H1 (cell line): ENCODE results near the gene SHMT2. TPM values are rescaled to one million over a fixed set of nuclear protein-coding genes. Genes with fewer than 3 reads are reported as not detected.

Source experiments
- CTCF ChIA-PET: fragments of 300-600 bp; sonication (Branson Sonifier 250); formaldehyde crosslinking; loops from one replicate; lab custom pipeline; 2021; ENCODE audit not compliant: partially characterized antibody; lab: Charles Lee
- POLR2A ChIA-PET: fragments of 300-600 bp; sonication (Branson Sonifier 250); formaldehyde crosslinking; loops from one replicate; lab custom pipeline; 2021; ENCODE audit warnings: inconsistent platforms; ENCODE audit not compliant: partially characterized antibody; lab: Charles Lee
- DNase-seq, 2 experiments: peaks; one replicate each; pipeline versions ENCODE4 v3.0.0 to v3.0.0-alpha.2; 2010 to 2022; ENCODE audit warnings: low spot score in 2 of 2, low read depth in 1 of 2, mixed read lengths in 1 of 2
- FAIRE-seq: peaks from 2 replicates; lab custom pipeline; 2011; peaks lifted over from hg19 to GRCh38; lab: Jason Lieb, UNC
- H2AFZ ChIP-seq: 2 replicates; pipeline ENCODE4 v1.8.1; 2012; ENCODE audit warnings: low read length, inconsistent platforms
- H2AK5ac ChIP-seq: 2 replicates; pipeline ENCODE4 v1.6.1; 2013; ENCODE audit warnings: low read depth, low read length
- H2BK120ac ChIP-seq: replicated peaks from 2 replicates; pipeline ENCODE3; 2013; ENCODE audit warnings: low read depth, low read length, inconsistent platforms
- H2BK12ac ChIP-seq: 2 replicates; pipeline ENCODE4 v1.6.1; 2013; ENCODE audit warnings: low read depth, low read length
- H2BK15ac ChIP-seq: 2 replicates; pipeline ENCODE4 v1.6.1; 2013; ENCODE audit warnings: low read length
- H2BK20ac ChIP-seq: 2 replicates; pipeline ENCODE4 v1.6.1; 2013; ENCODE audit warnings: low read length
- H2BK5ac ChIP-seq: 2 replicates; pipeline ENCODE4 v1.6.1; 2013; ENCODE audit warnings: low read depth, low read length
- H3K14ac ChIP-seq: 2 replicates; pipeline ENCODE4 v1.6.1; 2013; ENCODE audit warnings: inconsistent platforms; ENCODE audit not compliant: insufficient read length
- H3K18ac ChIP-seq: 2 replicates; pipeline ENCODE4 v1.6.1; 2013; ENCODE audit warnings: low read length; ENCODE audit errors: extremely low read depth
- H3K23ac ChIP-seq: 2 replicates; pipeline ENCODE4 v1.6.1; 2013; ENCODE audit warnings: inconsistent platforms; ENCODE audit not compliant: insufficient read length
- H3K23me2 ChIP-seq: 2 replicates; pipeline ENCODE4 v1.6.1; 2013; ENCODE audit warnings: low read depth, low read length
- H3K27ac ChIP-seq: 2 replicates; pipeline ENCODE4 v1.6.1; 2011; ENCODE audit warnings: low read depth, low read length, inconsistent platforms
- H3K27me3 ChIP-seq, 4 experiments: replicated peaks in 1 of 4; 1 replicate in 1 of 4; 2 replicates in 3 of 4; pipeline versions ENCODE4 v1.6.1 to v1.8.1; 2011 to 2013; ENCODE audit warnings: low read length in 3 of 4, mild to moderate bottlenecking in 3 of 4, inconsistent platforms in 2 of 4, mixed read lengths in 2 of 4, moderate library complexity in 1 of 4; ENCODE audit not compliant: control insufficient read depth in 3 of 4, insufficient read depth in 3 of 4; ENCODE audit errors: extremely low read depth in 1 of 4
- H3K36me3 ChIP-seq, 4 experiments: 2 replicates each; pipeline versions ENCODE4 v1.6.1 to v1.8.1; 2011 to 2013; ENCODE audit warnings: mild to moderate bottlenecking in 4 of 4, low read length in 3 of 4, moderate library complexity in 2 of 4, control low read depth in 1 of 4, inconsistent platforms in 1 of 4; ENCODE audit not compliant: insufficient read depth in 4 of 4, control insufficient read depth in 2 of 4
- H3K4ac ChIP-seq: replicated peaks from 2 replicates; pipeline ENCODE3; 2013; ENCODE audit warnings: low read length, low read depth, mixed read lengths, inconsistent platforms; ENCODE audit not compliant: insufficient read length
- H3K4me1 ChIP-seq, 4 experiments: replicated peaks in 1 of 4; 1 replicate in 1 of 4; 2 replicates in 3 of 4; pipeline versions ENCODE4 v1.6.1 to v1.8.1; 2011 to 2013; ENCODE audit warnings: low read length in 3 of 4, inconsistent platforms in 2 of 4, mixed read lengths in 1 of 4; ENCODE audit not compliant: insufficient read depth in 4 of 4, control insufficient read depth in 3 of 4
- H3K4me2 ChIP-seq, 2 experiments: 2 replicates each; pipeline versions ENCODE4 v1.6.1 to v1.8.1; 2011 to 2013; ENCODE audit warnings: low read depth in 2 of 2, low read length in 2 of 2, control low read depth in 1 of 2, inconsistent platforms in 1 of 2, mild to moderate bottlenecking in 1 of 2; ENCODE audit not compliant: insufficient read depth in 1 of 2
- H3K4me3 ChIP-seq, 4 experiments: fragments of 200-600, 300-600 bp in 1 of 4; sonication (generic), shearing (Covaris generic), sonication (Bioruptor Twin) in 1 of 4; 2 replicates each; pipeline versions ENCODE4 v1.5.1 to v1.8.1; 2011 to 2016; ENCODE audit warnings: low read length in 4 of 4, low read depth in 3 of 4, control low read depth in 2 of 4, inconsistent platforms in 2 of 4, mild to moderate bottlenecking in 2 of 4, mixed read lengths in 1 of 4, moderate library complexity in 1 of 4; ENCODE audit not compliant: insufficient read depth in 2 of 4; ENCODE audit errors: extremely low read depth in 1 of 4
- H3K56ac ChIP-seq: replicated peaks from 2 replicates; pipeline ENCODE3; 2013; ENCODE audit warnings: low read depth, mild to moderate bottlenecking, mixed read lengths, low read length, inconsistent platforms; ENCODE audit not compliant: insufficient read length
- H3K79me1 ChIP-seq: 2 replicates; pipeline ENCODE4 v1.6.1; 2013; ENCODE audit warnings: low read depth, low read length, control low read depth
- H3K79me2 ChIP-seq, 2 experiments: 2 replicates each; pipeline versions ENCODE4 v1.6.1 to v1.8.1; 2012 to 2013; ENCODE audit warnings: low read length in 2 of 2, mild to moderate bottlenecking in 2 of 2, inconsistent platforms in 1 of 2; ENCODE audit not compliant: insufficient read depth in 2 of 2, control insufficient read depth in 1 of 2
- H3K9ac ChIP-seq, 4 experiments: replicated peaks in 1 of 4; 1 replicate in 1 of 4; 2 replicates in 3 of 4; pipeline versions ENCODE4 v1.6.1 to v1.8.1; 2011 to 2013; ENCODE audit warnings: low read depth in 3 of 4, low read length in 3 of 4, control low read depth in 2 of 4, mild to moderate bottlenecking in 2 of 4, moderate library complexity in 2 of 4, inconsistent platforms in 1 of 4; ENCODE audit errors: extremely low read depth in 1 of 4
- H3K9me3 ChIP-seq, 2 experiments: 2 replicates each; pipeline versions ENCODE4 v1.6.1 to v1.8.1; 2012 to 2013; ENCODE audit warnings: mild to moderate bottlenecking in 2 of 2, moderate library complexity in 2 of 2, control low read depth in 1 of 2, inconsistent platforms in 1 of 2, low read depth in 1 of 2, low read length in 1 of 2, mixed read lengths in 1 of 2; ENCODE audit not compliant: insufficient read depth in 2 of 2
- H4K20me1 ChIP-seq, 2 experiments: replicated peaks in 1 of 2; 2 replicates each; pipeline versions ENCODE3 to v1.8.1; 2011 to 2013; ENCODE audit warnings: inconsistent platforms in 2 of 2, low read length in 2 of 2, mild to moderate bottlenecking in 1 of 2; ENCODE audit not compliant: insufficient read depth in 2 of 2, control insufficient read depth in 1 of 2
- H4K5ac ChIP-seq: 2 replicates; pipeline ENCODE4 v1.6.1; 2013; ENCODE audit warnings: low read length, low read depth, mixed read lengths, inconsistent platforms; ENCODE audit not compliant: insufficient read length
- H4K8ac ChIP-seq: 2 replicates; pipeline ENCODE4 v1.8.0; 2013; ENCODE audit warnings: mild to moderate bottlenecking, moderate library complexity, low read length, inconsistent platforms; ENCODE audit not compliant: insufficient read depth; ENCODE audit errors: extremely low read depth
- H4K91ac ChIP-seq: replicated peaks from 2 replicates; pipeline ENCODE3; 2013; ENCODE audit warnings: low read length, mixed read lengths, inconsistent platforms; ENCODE audit not compliant: insufficient read length
- EGR1 ChIP-seq: IDR thresholded peaks from 2 replicates; pipeline ENCODE4 v1.6.1; 2011; ENCODE audit warnings: low read depth, low read length, borderline replicate concordance
- NANOG ChIP-seq: IDR thresholded peaks from 2 replicates; pipeline ENCODE4 v1.6.1; 2011; ENCODE audit warnings: low read length, low read depth, mild to moderate bottlenecking, inconsistent platforms; ENCODE audit not compliant: insufficient read depth, poor library complexity, severe bottlenecking
- SUZ12 ChIP-seq: fragments of 200-600 bp; sonication (generic); IDR thresholded peaks from 2 replicates; pipeline ENCODE4 v1.6.1; 2012; ENCODE audit warnings: mild to moderate bottlenecking, inconsistent platforms, low read length, moderate library complexity, mixed read lengths
- YY1 ChIP-seq: IDR thresholded peaks from 2 replicates; pipeline ENCODE4 v1.6.1; 2011; ENCODE audit warnings: low read depth, mild to moderate bottlenecking, low read length
- ZNF274 ChIP-seq: IDR thresholded peaks from 2 replicates; pipeline ENCODE4 v1.7.0; 2012; ENCODE audit warnings: low read length, borderline replicate concordance; ENCODE audit errors: extremely low read depth
- WGBS, 2 experiments: shearing (Covaris generic) in 1 of 2; methylation state at CpG; one replicate each; pipeline versions ENCODE4 v1.1.6 to v1.1.7; 2013 to 2015; ENCODE audit warnings: low lambda C conversion rate in 2 of 2, mixed read lengths in 2 of 2, inconsistent platforms in 1 of 2, low coverage in 1 of 2, missing lambda C conversion rate in 1 of 2; ENCODE audit not compliant: insufficient replicate concordance in 2 of 2, insufficient coverage in 1 of 2, insufficient read length in 1 of 2; ENCODE audit errors: extremely low coverage in 1 of 2, missing lambda C conversion rate in 1 of 2; 5-methylcytosine and 5-hydroxymethylcytosine counted together
- polyA plus RNA-seq, 7 experiments: library from polyadenylated mRNA; depleted of rRNA in 3 of 7; stranded (reverse) in 5 of 7; unstranded in 2 of 7; fragments of >200 nt in 5 of 7; fragments of 200-250 nt in 2 of 7; gene quantifications; 1 replicate in 5 of 7; 2 replicates in 1 of 7; 4 replicates in 1 of 7; pipeline versions ENCODE4 v1.2.1 to v1.2.3, GENCODE V29; 2011 to 2013; ENCODE audit warnings: missing spikeins in 2 of 7, mixed read lengths in 2 of 7
- total RNA-seq: library from RNA; stranded (reverse); fragmentation: NEBNext Ultra II Directional; extraction: Animal tissue kit (Norgen Biotek cat#: 25700); gene quantifications from 2 replicates; pipeline ENCODE4 v1.2.1, GENCODE V29; 2021

The SHMT2 gene
- total and polyA plus RNA-seq, 2 of the 8 experiments (the other 6 are each of a cell fraction or from before 2014, with no cell fraction given) = 274 to 520 TPM

DNA sequence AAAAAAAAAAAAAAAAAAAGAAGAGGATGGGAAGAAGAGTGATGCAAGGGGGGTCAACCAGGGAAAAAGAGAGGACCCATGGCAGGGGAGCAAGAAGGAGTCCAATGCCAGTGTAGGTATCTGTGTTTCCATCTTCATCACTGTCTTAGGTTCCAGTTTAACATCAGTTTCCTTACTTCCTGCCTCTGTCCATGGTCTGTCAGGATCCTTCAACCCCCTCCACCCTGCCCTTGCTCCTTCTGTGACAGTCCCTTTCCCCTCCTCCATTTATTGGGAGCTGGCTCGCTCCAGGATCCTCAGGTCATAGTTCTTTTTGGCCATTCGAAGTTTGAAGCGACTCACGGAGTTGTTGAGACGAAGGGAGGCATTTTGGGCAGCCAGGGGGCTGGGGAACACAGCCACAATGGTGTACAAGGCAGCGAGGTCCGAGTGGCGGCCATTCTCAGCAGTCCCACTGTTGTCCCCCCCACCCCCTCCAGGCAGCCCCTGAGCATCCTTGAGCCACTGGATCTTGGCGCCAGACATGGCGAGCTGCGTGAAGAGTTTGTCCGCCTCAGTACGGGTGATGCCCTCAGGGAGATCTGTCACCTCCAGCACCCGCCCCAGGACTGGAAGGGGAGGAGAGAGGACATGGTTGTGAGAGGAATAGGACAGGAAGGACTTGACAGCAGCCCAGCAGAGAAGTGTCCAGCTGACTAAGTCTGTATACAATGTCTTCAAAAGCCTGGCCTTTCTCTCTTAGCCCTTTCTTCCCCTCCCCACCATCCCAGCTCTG lies 25.2 kb downstream of the SHMT2 start:
- Histone ChIP-seq H3K23me2 (no peaks in the 10 kb centered on the region), H3K14ac (no peak overlapping the region), H3K4me2 (no peak overlapping the region), H3K4ac (no peak overlapping the region), H2BK15ac (no peak overlapping the region), H4K20me1 (no peaks in the 10 kb centered on the region), H3K79me1 (no peaks in the 10 kb centered on the region), H3K18ac (no peak overlapping the region), H2BK120ac (no peak overlapping the region), H3K9me3 (no peaks in the 10 kb centered on the region), H3K9ac (no peak overlapping the region), H2AFZ (no peak overlapping the region), H2BK12ac (no peak overlapping the region), H3K4me1 (peaks cover 0 to 3% (median 2%) of the 10 kb centered on the region in 4 experiments; a peak in 5 of 7 replicates), H2AK5ac (no peak overlapping the region), H3K23ac (no peak overlapping the region), H3K4me3 (no peak overlapping the region), H3K27me3 (no peaks in the 10 kb centered on the region), H3K36me3 (peaks cover 2 to 14% (median 6%) of the 10 kb centered on the region in 4 experiments; a peak in 4 of 8 replicates), H2BK20ac (no peak overlapping the region), H4K8ac (no peak overlapping the region), H3K56ac (no peak overlapping the region), H3K27ac (no peak overlapping the region), H4K91ac (no peak overlapping the region), H2BK5ac (no peak overlapping the region), H3K79me2 (no peaks in the 10 kb centered on the region), H4K5ac (no peak overlapping the region)
- 93% methylated on average over 14 of the region's 14 CpGs; no CpG with 5 or more reads in 1 of the 2 experiments for WGBS, 2 experiments
- DNase-seq = no peak
- ChIA-PET CTCF (interaction anchor here (0.9 to 7.1 kb wide), 6 partner anchors 9 to 202 kb away, joined by 3 to 74 read pairs (median 4); no protein-coding TSS in a partner anchor), POLR2A (interaction anchor here (0.8 to 2.1 kb wide), 3 partner anchors 9 to 201 kb away, joined by 3 to 7 read pairs (median 4); partner anchors contain the start of gene INHBE)
- FAIRE-seq = no peak
- TF ChIP-seq SUZ12 (no peak), ZNF274 (no peak), NANOG (no peak), EGR1 (no peak), YY1 (no peak)
